Stimulated activated CD4-positive, alpha-beta T cell treated with anti-CD3 and anti-CD28 coated beads, Interleukin-15, amount 100 ng/mL, for 24 hours (primary cell): ENCODE results near the gene DYDC1.
"Not testable (repeated sequence)": the region's sequence is repeated elsewhere in the genome, so short reads cannot be mapped to it uniquely, and the experiment has no call there.

Source experiments
- DNase-seq: peaks from one replicate; pipeline ENCODE4 v3.0.0-alpha.2; 2020

The DYDC1 gene

GRCh38 chr10:80333983-80334382 is 22.6 kb downstream of the DYDC1 start:
- no peak for DNase-seq

DNA sequence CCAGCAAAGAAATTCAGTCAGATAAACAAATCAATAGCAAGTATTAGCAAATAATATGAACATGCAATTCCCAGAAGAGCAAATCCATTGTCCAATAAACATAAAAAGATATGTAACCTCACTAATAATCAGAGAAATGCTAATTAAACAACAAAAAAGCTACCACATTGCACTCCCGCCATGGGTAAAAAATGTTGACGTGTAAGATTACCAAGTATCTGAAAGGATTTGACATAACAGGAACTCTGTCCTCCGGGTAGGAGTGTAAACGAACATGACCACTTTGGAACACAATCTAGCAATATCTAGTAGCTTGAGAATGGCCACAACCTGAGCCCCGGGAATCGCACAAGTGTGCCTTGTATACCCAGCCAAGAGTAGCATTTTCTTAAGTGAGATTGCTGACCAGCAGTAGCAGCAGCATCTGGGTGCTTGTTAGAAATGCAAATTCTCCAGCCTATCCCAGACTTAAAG is 31.6 kb downstream of the DYDC1 start:
- DNase-seq, result no peak

- DNase-seq, result no peak
These were observed 32.5 kb downstream of the DYDC1 start for GRCh38 chr10:80324086-80324485.

DNA sequence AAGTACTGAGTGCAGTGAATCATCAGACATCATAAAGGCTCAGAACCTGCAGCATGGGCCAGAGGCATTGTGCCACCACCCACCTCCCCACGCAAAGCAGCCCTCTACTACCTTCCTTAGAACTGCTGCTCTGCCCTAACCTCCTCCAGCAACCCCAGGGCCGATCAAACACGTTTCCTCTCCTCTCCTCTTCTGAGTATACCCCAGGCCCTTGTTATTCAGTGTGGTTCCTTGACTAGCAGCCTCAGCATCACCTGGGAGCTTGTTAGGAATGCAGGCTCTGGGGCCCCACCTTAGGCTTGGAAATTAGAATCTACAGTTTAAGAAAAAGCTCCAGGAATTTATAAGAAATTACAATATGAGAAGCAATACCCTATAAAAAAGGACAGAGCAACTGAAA is 33.2 kb downstream of the DYDC1 start:
- no peak for DNase-seq

GRCh38 chr10:80322711-80323110 is 33.8 kb downstream of the DYDC1 start:
- DNase-seq, result no peak

DNA sequence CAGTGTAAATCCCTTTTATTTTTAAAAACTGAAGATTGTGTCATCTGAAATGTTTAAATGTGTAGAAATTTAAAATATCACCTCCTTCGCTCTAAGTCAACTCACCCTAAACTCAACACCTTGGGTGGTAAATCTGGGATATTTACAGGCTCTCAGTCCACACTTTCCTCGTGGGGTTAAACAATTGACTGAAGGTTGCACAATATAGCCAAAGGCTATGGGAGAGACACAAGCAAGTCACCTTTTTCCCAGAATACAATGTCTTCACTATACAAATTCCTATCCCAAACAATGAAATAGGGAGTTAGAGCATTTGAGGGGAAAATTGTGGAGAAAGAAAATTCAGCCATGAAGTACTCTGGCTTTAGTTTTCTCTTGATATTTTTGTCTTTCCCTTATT is 34.4 kb downstream of the DYDC1 start:
- DNase-seq, result no peak

DNA sequence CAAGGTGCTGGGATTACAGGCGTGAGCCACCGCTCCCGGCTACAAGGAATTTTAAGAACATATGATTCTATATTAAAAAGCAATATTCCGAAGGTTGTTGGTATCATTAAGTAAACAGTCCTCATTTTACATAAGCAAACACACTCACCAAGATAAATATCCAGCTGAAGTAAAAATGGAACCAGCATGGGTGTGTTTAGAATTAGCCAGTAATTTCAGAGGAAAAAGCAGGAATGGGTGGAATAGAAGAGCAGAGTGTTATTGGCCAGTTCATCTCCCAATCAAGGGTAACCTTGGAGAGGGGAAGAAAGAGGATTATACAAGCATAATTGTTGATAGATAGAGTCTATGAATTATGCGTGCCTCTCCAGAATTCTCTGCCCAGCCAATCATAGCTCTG is 35.4 kb downstream of the DYDC1 start:
- no peak for DNase-seq

DNA sequence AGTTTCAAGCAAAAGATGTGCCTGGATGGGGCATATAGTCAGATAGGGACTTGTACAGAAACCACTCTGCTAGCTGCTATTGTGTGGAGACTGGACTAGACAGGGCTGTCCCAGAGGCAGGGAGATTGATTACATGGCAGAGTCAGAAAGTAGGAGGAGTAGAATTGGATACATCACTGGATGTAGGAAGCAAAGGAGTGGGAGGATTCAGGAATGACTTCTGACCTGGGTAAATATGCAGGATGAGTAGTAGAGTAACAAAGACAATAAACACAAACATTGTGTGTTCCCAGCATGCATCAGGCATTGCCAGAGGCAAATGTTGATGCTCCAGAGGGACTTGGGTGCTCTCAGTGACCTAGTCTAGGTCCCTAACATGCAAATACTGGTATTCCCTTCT is 36.2 kb downstream of the DYDC1 start:
- DNase-seq, result no peak

DNA sequence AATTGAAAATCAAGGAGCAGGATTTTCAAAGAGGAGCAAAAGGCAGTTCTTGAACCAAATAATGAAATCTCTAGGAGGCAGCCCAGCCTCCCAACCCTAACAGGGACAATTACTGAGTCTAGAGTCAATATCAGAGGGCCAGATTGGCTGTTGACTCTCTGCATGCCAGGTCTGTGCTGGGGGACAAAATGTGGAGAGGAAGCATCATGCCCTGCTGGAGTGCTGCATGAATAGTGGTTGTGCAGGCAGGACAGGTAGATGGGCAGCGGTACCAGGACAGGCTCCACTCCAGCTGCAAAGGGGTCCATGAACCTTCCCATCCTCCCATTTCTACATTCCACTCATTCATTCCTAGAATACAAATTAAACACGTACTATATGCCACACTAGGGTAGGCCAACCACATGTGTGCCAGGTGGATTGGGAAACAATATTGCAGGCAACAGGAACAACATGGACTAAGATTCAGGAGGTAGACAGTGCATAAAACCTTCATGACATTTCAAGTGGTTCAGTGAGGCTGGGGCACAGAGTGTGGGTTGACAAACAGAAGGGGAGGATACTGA is 36.7 kb downstream of the DYDC1 start:
- DNase-seq, result no peak

DNA sequence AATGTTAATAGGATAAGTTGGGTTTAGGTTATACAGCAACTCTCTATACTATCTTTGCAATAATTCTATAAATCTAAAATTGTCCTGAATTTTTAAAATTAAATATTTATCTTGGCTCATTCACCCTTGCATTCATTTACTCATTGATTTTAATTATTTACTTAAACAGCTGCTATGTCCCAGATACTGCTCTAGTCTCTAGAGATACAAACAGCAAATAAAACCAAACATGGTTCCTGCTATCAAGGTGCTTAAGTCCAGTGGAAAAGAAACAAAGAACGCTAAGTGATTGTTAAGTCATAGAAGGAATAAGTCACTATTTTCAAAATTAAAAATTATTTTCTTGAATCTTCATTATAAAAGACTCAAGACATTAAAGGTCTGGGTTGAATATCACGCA is 37.2 kb downstream of the DYDC1 start:
- no peak for DNase-seq

DNA sequence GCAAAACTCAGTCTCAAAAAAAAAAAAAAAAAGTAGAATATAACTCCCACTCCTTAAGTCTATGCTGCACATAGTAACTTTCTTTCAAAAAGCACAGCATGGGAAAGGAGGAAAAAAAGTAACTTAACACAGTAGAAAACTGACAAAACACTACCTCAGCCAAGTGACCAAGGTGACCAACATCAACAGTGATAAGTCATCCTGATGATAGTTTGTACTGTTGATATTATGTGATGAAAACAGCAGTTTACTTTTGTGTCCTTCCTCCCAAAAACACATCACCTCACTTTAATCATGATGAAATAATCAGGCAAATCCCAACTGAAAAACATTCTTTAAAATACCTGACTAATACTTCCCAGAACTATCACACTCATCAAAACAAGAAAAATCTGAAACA is 37.8 kb downstream of the DYDC1 start:
- DNase-seq, result no peak

DNA sequence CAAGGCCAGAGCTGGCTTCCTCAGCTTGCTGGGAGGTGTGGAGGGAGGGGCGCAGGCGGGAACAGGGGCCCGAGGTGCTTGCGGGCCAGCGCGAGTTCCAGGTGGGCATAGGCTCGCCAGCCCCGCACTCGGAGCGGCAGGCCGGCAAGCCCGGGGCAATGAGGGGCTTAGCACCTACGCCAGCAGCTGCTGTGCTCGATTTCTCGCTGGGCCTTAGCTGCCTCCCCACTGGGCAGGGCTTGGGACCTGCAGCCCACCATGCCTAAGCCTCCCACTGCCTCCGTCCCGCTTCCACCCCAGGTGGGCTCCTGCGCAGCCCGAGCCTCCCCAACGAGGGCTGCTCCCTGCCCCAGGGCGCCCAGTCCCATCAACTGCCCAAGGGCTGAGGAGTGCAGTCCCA is 41.2 kb downstream of the DYDC1 start:
- no peak for DNase-seq

DNA sequence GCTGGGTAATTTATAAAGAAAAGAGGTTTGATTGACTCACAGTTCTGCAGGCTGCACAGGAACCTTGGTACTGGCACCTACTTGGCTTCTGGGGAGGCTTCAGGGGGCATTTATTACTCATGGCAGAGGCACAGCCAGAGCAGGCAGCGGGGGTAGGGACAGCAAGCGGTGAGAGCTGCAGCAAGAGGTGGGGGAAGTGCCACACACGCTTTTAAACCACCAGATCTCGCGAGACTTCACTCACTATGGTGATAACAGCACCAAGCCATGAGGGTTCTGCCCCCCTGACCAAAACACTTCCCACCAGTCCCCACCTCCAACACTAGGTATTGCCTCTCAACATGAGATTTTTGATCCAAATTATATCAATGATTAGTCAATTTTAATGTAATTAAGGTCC is 43.0 kb downstream of the DYDC1 start:
- no peak for DNase-seq

DNA sequence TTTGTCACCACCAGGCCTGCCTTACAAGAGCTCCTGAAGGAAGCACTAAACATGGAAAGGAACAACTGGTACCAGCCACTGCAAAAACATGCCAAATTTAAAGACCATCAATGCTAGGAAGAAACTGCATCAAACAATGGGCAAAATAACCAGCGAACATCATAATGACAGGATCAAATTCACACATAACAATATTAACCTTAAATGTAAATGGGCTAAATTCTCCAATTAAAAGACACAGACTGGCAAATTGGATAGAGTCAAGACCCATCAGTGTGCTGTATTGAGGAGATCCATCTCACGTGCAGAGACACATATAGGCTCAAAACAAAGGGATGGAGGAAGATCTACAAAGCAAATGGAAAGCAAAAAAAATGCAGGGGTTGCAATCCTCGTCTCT is 50.6 kb downstream of the DYDC1 start:
- not testable (repeated sequence) for DNase-seq

- DNase-seq, result no peak
These were observed 59.6 kb downstream of the DYDC1 start for GRCh38 chr10:80296942-80297341.

GRCh38 chr10:80292607-80293239 is 63.8 kb downstream of the DYDC1 start:
- DNase-seq, result no peak

GRCh38 chr10:80290474-80291220 is 65.9 kb downstream of the DYDC1 start:
- DNase-seq, result no peak

DNA sequence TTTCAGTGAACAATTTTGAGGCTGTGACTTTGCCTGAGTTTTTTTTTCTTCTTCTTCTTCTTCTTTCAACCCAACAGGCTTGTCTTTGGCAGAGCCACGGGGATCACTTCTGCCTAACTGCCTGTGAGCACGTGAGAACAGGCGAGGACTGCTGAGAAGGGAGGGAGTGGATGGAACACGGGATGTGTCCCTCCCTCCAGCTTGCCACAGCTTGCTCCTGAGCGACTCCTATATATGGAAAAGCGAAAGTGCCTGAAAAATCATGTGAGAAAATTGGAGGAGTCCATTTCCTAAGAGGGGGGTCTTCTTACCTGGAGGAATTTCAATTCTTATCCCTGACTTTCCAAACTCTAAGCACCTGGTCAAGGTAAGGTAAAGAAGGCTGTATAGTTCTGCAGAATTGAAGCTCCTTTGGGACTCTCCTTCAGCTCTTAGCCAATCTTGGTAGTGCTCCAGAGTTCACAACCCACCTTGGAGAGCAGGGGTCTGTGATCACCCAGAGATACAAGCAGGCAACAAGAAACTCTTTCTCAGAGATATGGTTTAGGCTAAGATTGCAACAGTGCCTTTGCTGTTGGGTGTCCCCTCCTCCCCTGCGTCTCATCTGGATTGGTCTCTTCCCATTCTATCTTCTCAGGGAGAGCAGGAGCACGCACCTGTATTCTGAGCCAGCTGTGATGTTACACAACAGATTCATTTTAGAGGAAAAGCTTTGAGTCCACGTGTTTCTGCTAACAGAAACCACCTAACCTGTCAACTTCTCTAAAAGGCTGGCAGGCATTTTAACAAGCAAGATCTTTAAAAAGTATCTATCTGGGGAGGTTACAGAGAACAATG is 66.9 kb downstream of the DYDC1 start, which contains the start of gene MAT1A:
TSS of gene MAT1A (minus strand) at position 208 of the 837 bp plus-strand sequence. CDS start 235 bp downstream, outside the sequence.
- DNase-seq, result no peak

DNA sequence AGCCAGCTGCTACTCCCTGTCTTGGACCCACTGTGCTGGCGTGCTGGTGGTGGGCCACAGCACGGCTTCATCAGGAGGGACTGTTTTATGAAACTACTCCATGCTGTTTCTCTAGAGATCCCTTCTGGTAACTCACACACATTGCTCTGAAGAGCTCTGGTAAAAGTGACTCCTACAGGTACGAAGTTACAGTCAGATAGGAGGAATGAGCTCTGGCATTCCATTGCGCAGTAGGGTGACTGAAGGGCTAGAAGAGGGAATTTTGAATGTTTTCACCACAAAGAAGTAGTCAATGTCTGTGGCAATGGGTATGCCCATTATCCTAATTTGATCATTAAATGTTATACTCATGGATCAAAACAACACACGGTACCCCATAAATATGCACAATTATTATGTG is 67.7 kb downstream of the DYDC1 start:
- DNase-seq, result no peak
